RWPE1 (cell line): ENCODE results near the gene GORASP1.

Experiments
- CTCF ChIA-PET: fragments of 350-600 bp; sonication (Branson Sonifier 250); formaldehyde crosslinking; extraction: SDS; loops from one replicate; lab custom pipeline; 2021; lab: Yijun Ruan, JAX
- POLR2A ChIA-PET: fragments of 400-600 bp; formaldehyde crosslinking; extraction: SDS; loops from one replicate; lab custom pipeline; 2020; ENCODE audit warnings: antibody characterized with exemption; ENCODE audit not compliant: low non-redundant PET; lab: Yijun Ruan, JAX
- DNase-seq: peaks from one replicate; pipeline ENCODE4 v3.0.0; 2012; ENCODE audit warnings: low spot score
- H3K27ac ChIP-seq: fragments of 450-650 bp; 2 replicates; pipeline ENCODE4 v1.5.1; 2017
- CTCF ChIP-seq: fragments of 450-650 bp; conservative IDR thresholded peaks from 2 replicates; pipeline ENCODE4 v1.5.1; 2017; ENCODE audit warnings: low read depth, mild to moderate bottlenecking

The GORASP1 gene

GRCh38 chr3:39096775-39097174 is 10.7 kb downstream of the GORASP1 start:
- H3K27ac ChIP-seq = 0 out of 2 replicates have a peak overlapping the region, but pooled peaks have one; percentile 8

GRCh38 chr3:39095778-39096177 is 11.6 kb downstream of the GORASP1 start:
- TF ChIP-seq CTCF = no peak
- ChIA-PET CTCF (interaction anchor here (0.6 kb wide), 1 partner anchor 9 kb away, joined by 3 read pairs; no protein-coding TSS in a partner anchor), POLR2A (no interaction called here)
- no peak overlapping the region for H3K27ac ChIP-seq
- no peak for DNase-seq

More at GRCh38 chr3:39096775-39097174, 10.7 kb downstream of the GORASP1 start:
- CTCF ChIA-PET = no interaction called here
- no peak for DNase-seq
- TF ChIP-seq CTCF = no peak
- POLR2A ChIA-PET = no interaction called here

- ChIA-PET CTCF (no interaction called here), POLR2A (no interaction called here)
- TF ChIP-seq CTCF = no peak
- H3K27ac ChIP-seq = no peak overlapping the region
- no peak for DNase-seq
Measured at GRCh38 chr3:39094851-39095677, 12.4 kb downstream of the GORASP1 start.

- ChIA-PET CTCF (no interaction called here), POLR2A (no interaction called here)
- TF ChIP-seq CTCF = no peak
- no peak for DNase-seq
- no peak overlapping the region for H3K27ac ChIP-seq
Measured at GRCh38 chr3:39090922-39091321, 16.5 kb downstream of the GORASP1 start.

GRCh38 chr3:39088889-39089288 is 18.5 kb downstream of the GORASP1 start:
- TF ChIP-seq CTCF = no peak
- ChIA-PET CTCF (interaction anchor here (0.6 kb wide), 1 partner anchor 23 kb away, joined by 5 read pairs; no protein-coding TSS in a partner anchor), POLR2A (no interaction called here)
- peak overlapping the region; percentile 20; the same call in 1 of the 2 replicates for H3K27ac ChIP-seq
- no peak for DNase-seq

GRCh38 chr3:39088456-39088855 is 19.0 kb downstream of the GORASP1 start:
- POLR2A ChIA-PET = no interaction called here
- no peak for TF ChIP-seq CTCF

More at GRCh38 chr3:39088456-39088855, 19.0 kb downstream of the GORASP1 start:
- CTCF ChIA-PET = interaction anchor here (0.6 kb wide), 1 partner anchor 23 kb away, joined by 5 read pairs; no protein-coding TSS in a partner anchor
- no peak for DNase-seq
- peak overlapping the region; percentile 20; the same call in 1 of the 2 replicates for H3K27ac ChIP-seq
